ENCODE measurements around the gene CALB2. TPM values are rescaled to one million over a fixed set of nuclear protein-coding genes. Genes with fewer than 3 reads are reported as not detected.

Gene CALB2
- total and polyA plus RNA-seq, 2 donors (not counting 1 experiment from before 2014, with no cell fraction given), result not detected

DNA sequence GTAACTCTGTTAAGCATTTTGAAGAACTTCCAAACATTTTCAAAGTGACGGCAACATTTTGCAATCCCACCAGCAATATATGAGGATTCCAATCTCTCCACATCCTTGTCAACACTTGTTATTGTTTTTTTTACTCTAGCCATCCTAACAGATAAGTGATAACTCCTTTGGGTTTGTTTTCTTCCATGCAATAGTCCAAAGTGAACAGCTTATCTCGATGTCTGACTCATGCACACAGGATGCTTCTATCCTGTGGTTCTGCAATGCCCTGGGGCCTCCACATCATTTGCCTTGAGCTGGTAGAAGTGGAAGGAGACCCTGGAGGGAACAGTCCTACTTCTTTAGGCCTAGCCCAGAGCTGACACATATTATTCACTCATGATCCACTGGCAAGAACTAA lies 70.4 kb downstream of the CALB2 start:
- no peak for ATAC-seq (ENCODE audit: low read depth)
- WGBS (ENCODE audit: insufficient coverage), result 100% methylated on average over 1 of the region's 2 CpGs
- Histone ChIP-seq H3K79me2 (ENCODE audit: control insufficient read depth, insufficient read depth, low read length) (no peaks in the 10 kb centered on the region), H3K9ac (ENCODE audit: low read length) (no peak overlapping the region), H3K4me2 (replicated peaks; ENCODE audit: low read depth, low read length, poor library complexity, severe bottlenecking) (no peak overlapping the region), H3K9me3 (ENCODE audit: control extremely low read depth in 1 of 3, control insufficient read depth in 2 of 3, insufficient read depth in 1 of 3, low read length in 2 of 3) (peaks cover 0 to 18% (median 0%) of the 10 kb centered on the region in 3 donors), H3K27me3 (replicated peaks in 1 of 4; ENCODE audit: control extremely low read depth in 1 of 4, control insufficient read depth in 3 of 4, insufficient read depth in 4 of 4, low read length in 3 of 4) (peaks cover 0 to 43% (median 8%) of the 10 kb centered on the region in 4 experiments), H3K27ac (ENCODE audit: low read length in 2 of 2) (no peak overlapping the region), H4K20me1 (ENCODE audit: control insufficient read depth, insufficient read depth, low read length, poor library complexity, severe bottlenecking) (no peaks in the 10 kb centered on the region), H3K4me1 (ENCODE audit: control insufficient read depth in 2 of 2, insufficient read depth in 2 of 2, low read length in 2 of 2) (peaks cover 0 to 4% of the 10 kb centered on the region in 2 donors), H2AFZ (ENCODE audit: insufficient read depth, low read depth, low read length, poor library complexity, severe bottlenecking) (no peak overlapping the region), H3K4me3 (ENCODE audit: control extremely low read depth in 1 of 5, extremely low read depth in 1 of 5, insufficient read depth in 1 of 5, low read depth in 2 of 5, low read length in 4 of 5) (no peak overlapping the region), H3K36me3 (replicated peaks in 1 of 2; ENCODE audit: control extremely low read depth in 1 of 2, control insufficient read depth in 1 of 2, extremely low read depth in 1 of 2, insufficient read depth in 2 of 2, low read length in 1 of 2) (no peaks in the 10 kb centered on the region)
- intact Hi-C loops (cut with micrococcal nuclease), result no loop called here
- no peak overlapping the region for H3K4me3 Mint-ChIP-seq
- H3K4me1 Mint-ChIP-seq, result peaks cover 4% of the 10 kb centered on the region
- POLR2A ChIA-PET, result no interaction called here
- H3K27ac Mint-ChIP-seq, result no peak overlapping the region
- H3K9me3 Mint-ChIP-seq (ENCODE audit: insufficient read depth), result no peaks in the 10 kb centered on the region
- DNase-seq, result no peak
- TF ChIP-seq, protein P1, sequence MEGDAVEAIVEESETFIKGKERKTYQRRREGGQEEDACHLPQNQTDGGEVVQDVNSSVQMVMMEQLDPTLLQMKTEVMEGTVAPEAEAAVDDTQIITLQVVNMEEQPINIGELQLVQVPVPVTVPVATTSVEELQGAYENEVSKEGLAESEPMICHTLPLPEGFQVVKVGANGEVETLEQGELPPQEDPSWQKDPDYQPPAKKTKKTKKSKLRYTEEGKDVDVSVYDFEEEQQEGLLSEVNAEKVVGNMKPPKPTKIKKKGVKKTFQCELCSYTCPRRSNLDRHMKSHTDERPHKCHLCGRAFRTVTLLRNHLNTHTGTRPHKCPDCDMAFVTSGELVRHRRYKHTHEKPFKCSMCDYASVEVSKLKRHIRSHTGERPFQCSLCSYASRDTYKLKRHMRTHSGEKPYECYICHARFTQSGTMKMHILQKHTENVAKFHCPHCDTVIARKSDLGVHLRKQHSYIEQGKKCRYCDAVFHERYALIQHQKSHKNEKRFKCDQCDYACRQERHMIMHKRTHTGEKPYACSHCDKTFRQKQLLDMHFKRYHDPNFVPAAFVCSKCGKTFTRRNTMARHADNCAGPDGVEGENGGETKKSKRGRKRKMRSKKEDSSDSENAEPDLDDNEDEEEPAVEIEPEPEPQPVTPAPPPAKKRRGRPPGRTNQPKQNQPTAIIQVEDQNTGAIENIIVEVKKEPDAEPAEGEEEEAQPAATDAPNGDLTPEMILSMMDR (IDR thresholded peaks at IDR 0.05), result no peak
- no peak for TF ChIP-seq EZH2 (IDR thresholded peaks at IDR 0.05; ENCODE audit: borderline replicate concordance, insufficient read depth, low read depth, low read length, poor library complexity, severe bottlenecking)
- peaks cover 60% of the 10 kb centered on the region for H3K27me3 Mint-ChIP-seq
- CTCF ChIA-PET, result no interaction called here

DNA sequence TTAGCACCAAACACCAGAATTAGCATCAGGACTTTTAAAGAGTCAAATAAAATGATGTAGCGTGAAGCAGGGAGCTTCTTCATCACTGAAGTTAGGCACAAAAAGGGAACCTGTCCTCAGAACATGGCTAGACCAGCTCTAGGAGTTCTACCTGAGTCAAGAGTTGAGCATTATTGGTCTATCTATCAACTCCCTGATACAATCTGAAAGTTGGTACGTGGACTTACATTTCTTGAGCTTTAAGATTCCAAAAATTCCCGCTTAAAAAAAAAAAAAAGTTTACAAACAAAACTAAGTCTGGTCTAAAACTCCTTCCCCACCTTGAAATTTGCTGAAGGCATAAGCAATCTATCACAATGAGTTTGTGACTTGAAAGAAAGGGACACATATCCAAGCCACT lies 71.1 kb downstream of the CALB2 start:
- DNase-seq (no peak), ATAC-seq (ENCODE audit: low read depth) (no peak)
- H4K20me1 ChIP-seq (ENCODE audit: control insufficient read depth, insufficient read depth, low read length, poor library complexity, severe bottlenecking), result no peaks in the 10 kb centered on the region
- H3K4me3 ChIP-seq (ENCODE audit: control extremely low read depth in 1 of 5, extremely low read depth in 1 of 5, insufficient read depth in 1 of 5, low read depth in 2 of 5, low read length in 4 of 5), result no peak overlapping the region
- no peaks in the 10 kb centered on the region for H3K79me2 ChIP-seq (ENCODE audit: control insufficient read depth, insufficient read depth, low read length)
- no peak overlapping the region for H2AFZ ChIP-seq (ENCODE audit: insufficient read depth, low read depth, low read length, poor library complexity, severe bottlenecking)
- no peaks in the 10 kb centered on the region for H3K36me3 ChIP-seq (replicated peaks in 1 of 2; ENCODE audit: control extremely low read depth in 1 of 2, control insufficient read depth in 1 of 2, extremely low read depth in 1 of 2, insufficient read depth in 2 of 2, low read length in 1 of 2)
- H3K9ac ChIP-seq (ENCODE audit: low read length), result no peak overlapping the region
- no peak overlapping the region for H3K27ac Mint-ChIP-seq
- H3K27ac ChIP-seq (ENCODE audit: low read length in 2 of 2), result no peak overlapping the region
- H3K4me1 ChIP-seq (ENCODE audit: control insufficient read depth in 2 of 2, insufficient read depth in 2 of 2, low read length in 2 of 2), result peaks cover 0 to 4% of the 10 kb centered on the region in 2 donors
- H3K27me3 ChIP-seq (replicated peaks in 1 of 4; ENCODE audit: control extremely low read depth in 1 of 4, control insufficient read depth in 3 of 4, insufficient read depth in 4 of 4, low read length in 3 of 4), result peaks cover 0 to 38% (median 6%) of the 10 kb centered on the region in 4 experiments
- peaks cover 4% of the 10 kb centered on the region for H3K4me1 Mint-ChIP-seq
- no peak for TF ChIP-seq EZH2 (IDR thresholded peaks at IDR 0.05; ENCODE audit: borderline replicate concordance, insufficient read depth, low read depth, low read length, poor library complexity, severe bottlenecking)
- TF ChIP-seq, protein P1 (IDR thresholded peaks at IDR 0.05), result no peak
- H3K4me3 Mint-ChIP-seq, result no peak overlapping the region
- ChIA-PET CTCF (interaction anchor here (0.7 to 1.3 kb wide), 3 partner anchors 10 to 19 kb away, joined by 3 to 4 read pairs (median 3); no protein-coding TSS in a partner anchor), POLR2A (no interaction called here)
- H3K9me3 ChIP-seq (ENCODE audit: control extremely low read depth in 1 of 3, control insufficient read depth in 2 of 3, insufficient read depth in 1 of 3, low read length in 2 of 3), result peaks cover 0 to 18% (median 0%) of the 10 kb centered on the region in 3 donors
- H3K4me2 ChIP-seq (replicated peaks; ENCODE audit: low read depth, low read length, poor library complexity, severe bottlenecking), result no peak overlapping the region
- 85% methylated on average over 3 of the region's 3 CpGs for WGBS (ENCODE audit: insufficient coverage)
- H3K9me3 Mint-ChIP-seq (ENCODE audit: insufficient read depth), result no peaks in the 10 kb centered on the region
- intact Hi-C loops (cut with micrococcal nuclease), result no loop called here
- peaks cover 58% of the 10 kb centered on the region for H3K27me3 Mint-ChIP-seq
